GM12864 (cell line): ENCODE data around the gene SPATA22.

ENCODE experiments used
- DNase-seq: peaks from one replicate; pipeline ENCODE4 v3.0.0-alpha.2; 2011; ENCODE audit warnings: low read depth
- H3K4me3 ChIP-seq: 2 replicates; pipeline ENCODE4 v1.5.1; 2011; ENCODE audit warnings: mild to moderate bottlenecking, low read depth, low read length, control low read depth
- CTCF ChIP-seq: IDR thresholded peaks from 2 replicates; pipeline ENCODE4 v1.5.1; 2011; ENCODE audit warnings: low read depth, mild to moderate bottlenecking, moderate library complexity, low read length, control low read depth, inconsistent platforms; ENCODE audit errors: missing control alignments

The SPATA22 gene

GRCh38 chr17:3510090-3510489, 38.5 kb upstream of the SPATA22 start:
- H3K4me3 ChIP-seq: no peak overlapping the region
- TF ChIP-seq CTCF: no peak
- DNase-seq: no peak

- no peak for TF ChIP-seq CTCF
- no peak for DNase-seq
- H3K4me3 ChIP-seq: no peak overlapping the region
Observed at GRCh38 chr17:3507869-3508268, 36.2 kb upstream of the SPATA22 start.

GRCh38 chr17:3507071-3507470, 35.5 kb upstream of the SPATA22 start:
- H3K4me3 ChIP-seq: no peak overlapping the region
- TF ChIP-seq CTCF: no peak
- no peak for DNase-seq

GRCh38 chr17:3506054-3506453, 34.4 kb upstream of the SPATA22 start:
- no peak for DNase-seq
- TF ChIP-seq CTCF: no peak

GRCh38 chr17:3505008-3505407, 33.4 kb upstream of the SPATA22 start:
- DNase-seq: no peak
- H3K4me3 ChIP-seq: no peak overlapping the region
- no peak for TF ChIP-seq CTCF

More at GRCh38 chr17:3506054-3506453, 34.4 kb upstream of the SPATA22 start:
- no peak overlapping the region for H3K4me3 ChIP-seq

GRCh38 chr17:3503285-3503684, 31.7 kb upstream of the SPATA22 start:
- H3K4me3 ChIP-seq: no peak overlapping the region
- TF ChIP-seq CTCF: no peak
- no peak for DNase-seq

- no peak overlapping the region for H3K4me3 ChIP-seq
- TF ChIP-seq CTCF: no peak
Observed at GRCh38 chr17:3502466-3502865, 30.8 kb upstream of the SPATA22 start.

More at GRCh38 chr17:3502466-3502865, 30.8 kb upstream of the SPATA22 start:
- no peak for DNase-seq
